Activated naive CD8-positive, alpha-beta T cell treated with anti-CD3 and anti-CD28 coated beads, Interleukin-2, amount 50 U/mL, for 16 hours (primary cell): Measurements from ENCODE around the gene ITM2C.
A peak's percentile ranks its signal among the peaks of the same experiment; 100 is the strongest.

Experiments
- DNase-seq: peaks from one replicate; pipeline ENCODE4 v3.0.0-alpha.2; 2020; ENCODE audit warnings: low read depth, low spot score

ITM2C gene, protein sequence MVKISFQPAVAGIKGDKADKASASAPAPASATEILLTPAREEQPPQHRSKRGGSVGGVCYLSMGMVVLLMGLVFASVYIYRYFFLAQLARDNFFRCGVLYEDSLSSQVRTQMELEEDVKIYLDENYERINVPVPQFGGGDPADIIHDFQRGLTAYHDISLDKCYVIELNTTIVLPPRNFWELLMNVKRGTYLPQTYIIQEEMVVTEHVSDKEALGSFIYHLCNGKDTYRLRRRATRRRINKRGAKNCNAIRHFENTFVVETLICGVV

DNA sequence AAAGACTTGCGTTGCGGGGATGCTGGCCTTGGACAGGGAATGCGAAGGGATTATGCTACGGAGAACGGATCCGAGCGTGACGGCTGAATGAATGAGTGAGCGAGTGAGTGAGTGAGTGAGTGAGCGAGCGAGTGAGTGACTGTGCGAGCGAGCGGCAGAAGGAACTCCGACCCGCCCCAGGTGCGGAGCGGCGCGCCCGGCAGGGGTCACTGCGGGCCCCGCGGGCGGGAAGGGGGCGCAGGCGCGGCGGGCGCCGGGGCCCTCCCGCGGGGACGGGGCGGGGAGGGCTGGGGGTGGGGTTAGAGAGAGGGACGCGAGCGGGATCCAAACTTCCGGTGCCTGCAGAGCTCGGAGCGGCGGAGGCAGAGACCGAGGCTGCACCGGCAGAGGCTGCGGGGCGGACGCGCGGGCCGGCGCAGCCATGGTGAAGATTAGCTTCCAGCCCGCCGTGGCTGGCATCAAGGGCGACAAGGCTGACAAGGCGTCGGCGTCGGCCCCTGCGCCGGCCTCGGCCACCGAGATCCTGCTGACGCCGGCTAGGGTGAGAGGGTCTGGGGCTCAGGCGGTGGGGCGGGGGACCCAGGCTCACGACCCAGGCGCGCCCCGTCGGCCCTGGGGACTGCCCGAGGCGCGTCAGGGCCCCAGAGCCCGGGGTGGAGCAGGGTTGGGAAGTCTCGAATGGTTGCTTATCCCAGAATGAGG is at the start of gene ITM2C:
Gene ITM2C (plus strand): TSS at position 338 of the 702 bp plus-strand sequence. CDS start 84 bp downstream, at position 422.
- peak; percentile 49 for DNase-seq

DNA sequence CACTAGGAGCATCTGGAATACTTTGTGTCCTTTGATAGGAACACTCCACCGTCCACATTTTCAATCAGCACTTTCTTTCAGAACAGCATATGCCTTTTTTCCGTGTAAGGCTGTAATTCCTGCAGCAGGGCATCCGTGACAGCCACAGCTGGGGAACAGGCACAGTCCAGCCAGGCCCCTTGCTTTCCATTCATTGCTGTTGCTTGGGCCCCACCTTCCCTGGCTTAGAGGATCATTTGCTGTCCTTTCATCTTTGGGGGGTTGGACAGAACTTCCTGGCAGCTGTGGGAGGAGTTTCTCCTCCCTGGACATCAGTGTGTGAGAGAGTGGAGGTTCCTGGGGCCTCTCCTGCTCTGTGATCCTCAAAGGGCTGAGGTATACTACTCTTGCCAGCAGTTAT is 49.7 kb upstream of the ITM2C start:
- DNase-seq, result no peak

DNA sequence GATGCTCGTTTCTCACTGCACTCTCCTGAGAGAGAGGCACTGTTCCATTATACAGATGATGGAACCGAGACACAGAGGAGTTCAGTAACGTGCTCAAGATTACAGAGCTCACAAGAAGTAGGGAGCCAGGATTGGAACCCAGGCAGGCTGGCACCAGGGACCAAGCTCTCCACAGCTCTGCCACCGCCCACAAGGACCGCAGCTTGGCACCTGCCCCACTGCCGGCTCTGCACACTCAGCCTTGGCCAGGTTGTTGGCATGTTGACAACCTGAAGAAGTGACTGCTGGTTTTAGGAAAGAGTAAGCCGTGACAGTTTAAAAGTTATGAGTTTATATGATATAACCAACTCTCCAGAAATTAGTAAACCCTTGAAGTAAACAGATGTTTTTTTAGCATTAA is 48.0 kb upstream of the ITM2C start:
- DNase-seq, result no peak

DNA sequence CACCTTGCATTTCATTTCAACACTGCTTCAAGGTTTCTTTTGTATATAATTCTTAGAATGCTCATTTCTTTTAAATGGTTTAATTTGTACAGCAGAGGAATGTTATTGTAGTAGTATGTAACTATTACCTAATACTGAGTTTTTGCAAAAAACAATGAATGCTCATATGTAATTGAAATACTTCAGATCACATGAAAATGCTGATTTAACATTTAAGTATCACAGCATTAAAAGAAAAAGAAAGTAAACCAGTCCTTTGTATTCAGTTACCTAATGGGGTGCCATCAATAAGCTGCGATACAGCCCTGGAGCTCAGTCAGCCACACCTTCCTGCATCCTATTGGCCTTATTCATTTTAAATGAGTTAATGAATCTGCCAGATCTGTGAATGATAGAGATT is 45.3 kb upstream of the ITM2C start:
- DNase-seq, result no peak

DNA sequence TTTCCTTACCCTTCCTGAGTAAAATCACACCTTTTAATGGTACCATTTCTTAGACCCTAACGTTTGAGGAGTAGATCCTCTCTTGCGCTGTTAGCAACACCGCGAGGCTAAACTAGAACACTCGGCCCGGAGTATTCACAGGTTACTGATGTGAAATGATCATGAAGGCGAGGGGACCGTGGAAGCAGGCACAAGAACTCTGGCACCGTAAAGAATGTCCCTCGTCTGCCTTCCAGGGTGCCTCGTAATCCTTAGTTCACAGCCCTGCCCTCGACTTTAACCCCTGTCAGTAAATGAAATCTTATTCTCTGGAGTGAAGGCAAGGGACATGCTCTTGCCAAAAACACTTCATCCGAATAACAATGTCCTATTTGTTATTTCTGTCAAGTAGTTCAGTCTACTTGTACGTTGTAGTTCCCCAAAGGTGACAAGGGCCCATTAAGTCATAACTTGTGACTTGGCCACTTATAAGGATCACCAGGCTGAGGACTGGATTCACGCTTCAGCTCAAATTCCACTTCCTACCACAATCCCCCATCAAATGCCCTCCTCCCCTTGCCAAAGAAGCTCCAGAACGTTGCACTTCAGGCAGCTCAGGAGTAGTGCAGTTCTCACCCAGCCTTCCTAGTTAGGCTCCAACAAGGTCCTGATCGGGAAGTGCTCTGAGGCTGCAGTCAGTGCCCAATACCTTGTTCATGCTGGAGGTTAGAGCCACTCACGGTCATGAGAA is 43.3 kb upstream of the ITM2C start:
- DNase-seq, result no peak

DNA sequence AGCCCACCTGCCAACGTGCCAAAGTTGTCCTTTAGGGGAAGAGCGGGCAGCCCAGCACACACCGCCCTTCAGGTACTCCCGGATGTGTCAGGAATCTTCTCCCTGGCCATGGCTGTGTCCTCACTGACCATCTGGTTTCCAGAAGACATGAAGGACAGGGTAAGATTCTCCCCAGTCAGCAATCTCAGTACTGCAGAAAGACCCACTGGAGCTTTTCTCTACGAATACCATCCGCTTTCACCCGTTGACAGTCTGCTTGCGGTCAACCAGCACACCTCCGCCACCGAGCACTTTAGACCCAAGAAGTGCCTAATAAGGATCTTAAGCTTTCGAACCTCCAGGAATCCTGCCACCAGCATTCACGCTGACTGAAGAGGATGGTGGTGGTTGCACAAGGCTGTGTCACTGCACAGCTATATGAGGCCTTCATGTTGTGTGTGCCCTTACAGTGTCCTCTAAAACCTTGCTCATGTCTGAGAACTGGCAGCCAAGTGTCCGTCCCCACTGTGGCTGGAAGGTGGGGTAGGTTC is 42.7 kb upstream of the ITM2C start:
- DNase-seq, result no peak

DNA sequence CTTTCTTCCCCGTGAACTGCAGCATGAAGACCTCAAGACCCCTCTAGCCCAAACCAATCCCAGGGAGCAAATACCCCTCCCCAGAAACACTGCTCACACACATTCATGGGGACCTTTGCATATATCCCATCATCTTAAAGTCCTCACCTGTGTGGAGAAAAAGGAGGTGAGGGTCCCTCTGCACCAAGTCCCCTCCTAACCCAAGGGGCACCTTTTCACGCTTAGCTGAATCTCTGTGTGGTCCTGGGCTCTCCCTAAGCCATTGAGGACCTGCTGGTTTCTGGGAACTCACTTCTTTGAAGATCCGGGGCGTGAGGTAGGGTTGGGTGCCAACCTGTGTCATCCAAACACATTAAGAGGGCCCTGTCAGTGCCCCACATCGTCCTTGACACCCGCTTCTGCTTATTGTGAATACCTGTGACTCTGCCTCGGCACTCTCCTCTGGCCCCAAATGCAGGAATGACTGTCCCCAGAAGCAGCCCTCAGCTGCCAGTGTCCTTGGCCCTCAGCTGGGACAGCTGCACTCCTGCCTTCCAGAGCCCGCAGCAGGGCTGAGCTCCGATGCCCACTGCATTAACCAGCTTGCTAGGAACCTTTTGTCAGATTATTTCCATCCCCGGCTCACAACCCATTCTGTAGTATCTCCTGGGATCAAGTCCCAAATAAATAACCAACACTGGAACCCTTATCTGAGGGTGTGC is 41.3 kb upstream of the ITM2C start:
- no peak for DNase-seq

DNA sequence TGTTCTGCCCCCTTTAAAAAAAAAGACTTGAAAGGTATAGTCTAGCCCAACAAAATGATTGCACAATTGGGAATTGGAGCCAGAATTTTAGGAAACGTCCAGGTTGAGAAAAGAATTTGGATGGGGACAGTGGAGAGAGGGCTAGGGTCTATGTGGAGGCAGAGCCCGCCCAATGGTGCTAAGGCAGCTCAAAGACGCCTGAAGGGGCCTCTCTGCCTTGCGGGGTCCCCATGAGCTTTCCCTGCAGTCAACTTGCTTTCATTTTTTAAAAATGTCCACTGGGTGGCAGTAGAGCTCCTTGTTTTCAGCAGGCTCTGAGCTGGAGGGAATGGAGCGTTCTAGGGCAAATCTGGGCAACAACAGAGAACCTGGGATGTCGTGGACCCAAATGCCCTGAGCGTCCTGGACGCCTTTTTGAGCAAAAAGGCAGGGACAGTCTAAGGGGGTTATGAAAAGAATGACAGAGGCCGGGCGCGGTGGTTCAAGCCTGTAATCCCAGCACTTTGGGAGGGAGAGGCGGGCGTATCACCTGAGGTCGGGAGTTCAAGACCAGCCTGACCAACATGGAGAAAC is 40.2 kb upstream of the ITM2C start:
- peak; percentile 23 for DNase-seq

DNA sequence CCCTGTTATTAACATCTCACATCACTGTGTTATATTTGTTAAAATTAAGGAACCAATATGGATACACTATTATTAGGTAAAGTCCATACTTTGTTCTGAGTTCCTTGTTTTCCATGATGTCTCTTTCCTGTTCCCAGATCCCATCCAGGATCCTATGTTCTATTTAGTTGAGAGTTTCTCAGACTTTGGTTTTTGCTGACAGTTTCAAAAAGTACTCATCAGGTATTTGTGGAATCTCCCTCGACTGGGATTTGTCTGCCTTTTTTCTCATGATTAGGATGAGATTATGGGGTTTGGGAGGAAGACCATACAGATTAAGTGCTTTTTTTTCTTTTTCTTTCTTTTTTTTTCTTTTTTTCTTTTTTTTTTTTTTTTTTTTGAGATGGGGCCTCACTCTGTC is 39.4 kb upstream of the ITM2C start:
- DNase-seq, result no peak

DNA sequence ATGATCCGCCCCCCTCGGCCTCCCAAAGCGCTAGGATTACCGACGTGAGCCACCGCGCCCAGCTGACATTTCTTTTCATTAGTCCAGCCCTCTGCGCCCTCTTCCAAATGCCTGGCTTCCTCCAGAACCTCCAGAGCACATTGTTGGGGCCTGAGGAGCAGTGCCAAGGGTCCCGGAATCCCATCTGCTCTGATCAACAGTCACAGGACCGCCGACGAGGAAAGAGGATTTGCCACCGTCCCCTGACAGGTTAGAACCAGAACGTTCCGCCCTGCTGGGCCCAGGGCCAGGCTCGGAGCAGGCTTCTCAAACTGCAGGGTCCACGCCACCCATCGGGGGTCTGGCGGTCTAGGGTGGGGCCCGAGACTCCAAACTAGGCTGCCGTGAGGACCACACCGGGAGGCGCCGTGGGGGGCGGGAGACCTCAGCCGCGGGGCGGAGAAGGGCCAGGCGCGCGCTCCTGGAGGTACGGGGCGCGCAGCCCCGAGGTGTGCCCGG is 36.9 kb upstream of the ITM2C start:
- no peak for DNase-seq

DNA sequence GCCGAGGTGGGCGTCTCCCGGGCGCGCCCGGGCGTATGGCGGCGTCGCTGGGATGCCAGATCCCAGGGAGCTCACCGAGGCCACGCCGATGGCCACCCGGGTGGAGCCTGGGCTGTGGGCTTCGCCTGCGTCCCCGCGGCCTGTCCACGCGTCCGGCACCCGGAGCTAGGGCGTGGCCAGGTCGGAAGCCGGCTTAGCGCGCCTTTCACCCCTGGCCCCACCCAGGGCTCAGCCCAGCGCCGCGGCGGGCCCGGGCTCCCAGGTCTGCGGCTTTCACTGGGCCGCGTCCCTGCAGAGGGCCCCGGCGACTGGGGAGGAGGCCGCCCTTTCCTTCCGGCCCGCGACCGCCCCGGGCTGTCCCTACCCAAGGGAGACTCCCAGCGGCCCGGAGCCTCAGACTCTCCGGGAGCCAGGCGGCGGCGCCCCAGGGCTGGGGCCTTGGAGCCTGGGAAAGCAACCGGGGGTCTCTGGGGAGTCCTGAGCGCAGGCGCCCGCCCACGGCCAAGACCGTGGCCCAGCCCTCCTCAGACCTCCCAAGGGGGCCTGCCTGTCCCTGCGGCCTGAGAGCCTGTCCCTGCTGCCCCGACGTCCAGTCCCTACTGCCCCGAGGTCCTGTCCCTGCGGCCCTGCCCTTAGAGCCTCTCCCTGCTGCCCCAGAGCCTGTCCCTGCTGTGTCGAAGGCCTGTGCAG is 36.3 kb upstream of the ITM2C start:
- no peak for DNase-seq

DNA sequence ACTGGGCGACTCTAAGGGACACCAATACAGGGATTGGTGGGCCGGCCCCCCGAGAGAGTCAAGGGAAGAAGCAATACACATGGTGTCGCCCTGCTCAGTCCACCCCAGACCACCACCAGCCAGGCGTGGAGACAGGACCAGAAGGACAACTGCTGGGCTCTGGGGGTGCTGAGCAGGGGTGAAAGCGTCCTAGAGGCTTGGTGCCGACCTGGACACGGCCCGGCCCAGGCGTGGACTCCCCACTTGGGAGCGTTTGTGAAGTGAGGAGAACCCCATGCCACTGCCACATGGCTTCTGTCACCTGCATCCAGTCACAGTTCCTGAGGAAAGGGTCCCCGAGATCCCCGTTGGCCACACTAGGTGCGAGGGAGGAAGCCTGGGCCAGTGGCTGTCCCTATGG is 35.4 kb upstream of the ITM2C start:
- DNase-seq, result no peak

DNA sequence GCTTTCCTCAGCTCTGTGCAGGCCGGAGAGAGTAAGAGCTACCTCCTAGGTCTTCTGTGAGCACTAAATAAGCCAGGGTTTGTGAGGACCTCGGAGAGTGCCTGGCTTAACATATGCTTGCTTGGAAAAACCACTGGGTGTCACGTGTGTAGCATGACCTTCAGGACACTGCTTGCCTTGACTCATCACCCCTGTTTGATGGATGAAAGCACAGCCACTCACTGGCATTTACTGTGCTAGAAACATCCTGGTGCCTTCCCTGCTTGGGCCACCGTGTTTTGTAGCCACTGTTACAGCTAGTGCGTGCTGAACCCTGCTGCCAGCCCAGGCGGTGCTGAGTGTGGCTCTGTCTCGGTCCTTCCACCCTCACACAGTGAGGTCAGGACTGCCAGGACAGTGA is 34.8 kb upstream of the ITM2C start:
- DNase-seq, result no peak

DNA sequence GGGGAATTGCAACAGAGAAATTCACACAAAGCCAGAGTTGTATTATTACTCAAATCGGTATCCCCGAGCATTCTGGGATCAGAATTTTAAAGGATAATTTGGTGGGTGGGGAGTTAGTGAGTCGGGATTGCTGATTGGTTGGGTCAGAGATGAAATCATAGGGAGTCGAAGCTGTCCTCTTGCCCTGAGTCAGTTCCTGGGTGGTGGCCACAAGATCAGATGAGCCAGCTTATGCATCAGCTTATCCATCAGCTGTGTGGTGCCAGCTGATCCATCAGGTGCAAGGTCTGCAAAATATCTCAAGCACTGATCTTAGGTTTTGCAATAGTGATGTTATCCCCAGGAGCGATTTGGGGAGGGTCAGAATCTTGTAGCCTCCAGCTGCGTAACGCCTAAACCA is 34.3 kb upstream of the ITM2C start:
- DNase-seq, result no peak

DNA sequence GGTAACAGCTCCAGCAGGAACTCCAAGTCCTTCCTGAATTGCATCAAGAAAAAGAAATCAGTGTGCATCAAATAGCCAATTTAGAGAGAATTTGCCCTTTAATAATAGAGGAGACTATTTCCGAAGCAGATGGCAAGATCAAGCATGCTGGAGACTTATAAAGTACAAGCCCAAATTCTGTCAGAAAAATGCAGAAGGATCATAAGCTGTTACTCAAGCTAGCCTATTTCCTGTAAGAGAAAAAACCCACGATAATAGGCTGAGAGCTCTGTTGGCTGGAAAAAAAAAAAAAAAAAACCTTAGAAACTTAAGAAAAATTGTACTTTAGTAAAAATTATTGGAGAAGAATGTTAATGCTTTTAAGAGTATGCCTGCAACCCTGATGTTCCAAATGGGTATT is 24.4 kb upstream of the ITM2C start:
- DNase-seq, result no peak

DNA sequence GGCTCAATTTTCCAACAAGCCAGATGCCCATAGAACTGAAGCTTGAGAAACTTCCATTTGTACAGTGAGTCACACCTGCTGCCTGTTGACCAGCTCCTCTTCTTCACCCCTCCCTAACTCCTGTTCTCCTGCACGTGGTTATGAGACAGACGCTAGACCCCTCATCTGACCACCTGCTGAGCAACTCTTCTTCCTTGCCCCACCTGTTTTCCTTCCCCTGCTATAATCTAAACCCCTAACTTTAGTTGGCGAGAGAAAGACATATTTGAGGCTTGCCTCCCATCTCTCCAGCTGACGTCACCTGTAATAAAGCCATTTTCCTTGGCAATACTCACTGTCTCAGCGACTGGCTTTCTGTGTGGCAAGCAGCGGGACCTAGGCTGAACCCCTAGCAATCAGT is 22.3 kb upstream of the ITM2C start:
- no peak for DNase-seq

DNA sequence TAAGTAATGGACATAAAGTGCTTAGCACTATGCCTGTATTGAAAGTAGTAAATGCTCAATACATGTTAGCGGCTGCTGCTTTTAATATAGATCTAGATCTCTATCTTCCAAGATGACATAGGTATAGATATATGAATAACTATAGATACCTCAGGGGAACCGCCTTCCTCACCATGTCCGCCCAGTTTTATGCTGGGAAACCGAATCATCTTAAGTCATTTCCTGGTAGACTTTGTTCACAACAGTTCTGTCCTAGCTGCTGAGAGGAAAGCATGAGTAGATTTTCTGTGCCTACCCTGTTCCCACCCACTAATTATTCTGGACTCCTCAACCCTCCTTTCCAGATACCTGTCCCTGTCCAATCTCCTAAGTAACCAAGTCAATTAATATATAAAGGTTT is 21.6 kb upstream of the ITM2C start:
- DNase-seq, result no peak

DNA sequence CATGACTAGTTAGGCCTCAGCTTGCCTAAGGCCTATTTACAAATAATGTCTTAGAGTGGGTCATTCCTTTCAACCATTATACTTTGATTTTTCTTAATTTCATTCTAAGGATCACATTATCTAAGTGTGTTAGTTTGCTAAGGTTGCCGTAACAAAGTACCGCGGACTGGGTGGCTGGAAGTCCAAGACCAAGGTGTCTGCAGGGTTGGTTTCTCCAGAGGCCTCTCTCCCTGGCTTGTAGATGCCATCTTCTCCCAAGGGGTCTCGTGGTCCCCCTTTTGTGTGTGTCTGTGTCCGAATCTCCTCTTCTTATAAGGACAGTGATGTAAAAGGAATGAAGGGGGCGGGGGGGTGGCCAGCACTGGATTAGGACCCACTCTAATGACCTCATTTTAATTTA is 18.4 kb upstream of the ITM2C start:
- DNase-seq, result no peak

DNA sequence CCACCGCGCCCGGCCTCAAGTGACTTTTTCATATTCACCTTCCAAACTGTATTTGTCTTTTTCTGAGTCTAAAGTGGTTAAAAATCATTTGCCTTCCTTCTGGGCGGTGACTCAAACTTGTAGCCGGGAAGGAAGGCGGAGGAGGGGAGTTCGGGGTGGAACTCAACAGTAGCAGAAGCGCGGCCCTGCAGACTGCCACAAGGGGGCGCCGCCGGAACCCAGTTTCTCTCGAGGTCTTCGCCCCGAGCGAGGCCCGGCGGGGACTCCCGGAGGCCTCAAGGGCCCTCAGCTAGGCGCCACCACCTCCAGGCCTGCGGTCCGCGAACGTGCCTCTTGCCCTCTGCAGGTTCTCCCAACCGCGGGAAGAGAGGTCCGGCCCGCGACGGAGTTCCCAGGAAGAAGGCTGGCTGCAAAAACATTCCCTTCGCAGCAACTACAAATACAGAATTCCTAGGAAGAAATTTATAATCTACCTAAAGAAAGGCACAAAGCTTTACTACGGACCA is 16.8 kb upstream of the ITM2C start:
- DNase-seq, result peak; percentile 84

DNA sequence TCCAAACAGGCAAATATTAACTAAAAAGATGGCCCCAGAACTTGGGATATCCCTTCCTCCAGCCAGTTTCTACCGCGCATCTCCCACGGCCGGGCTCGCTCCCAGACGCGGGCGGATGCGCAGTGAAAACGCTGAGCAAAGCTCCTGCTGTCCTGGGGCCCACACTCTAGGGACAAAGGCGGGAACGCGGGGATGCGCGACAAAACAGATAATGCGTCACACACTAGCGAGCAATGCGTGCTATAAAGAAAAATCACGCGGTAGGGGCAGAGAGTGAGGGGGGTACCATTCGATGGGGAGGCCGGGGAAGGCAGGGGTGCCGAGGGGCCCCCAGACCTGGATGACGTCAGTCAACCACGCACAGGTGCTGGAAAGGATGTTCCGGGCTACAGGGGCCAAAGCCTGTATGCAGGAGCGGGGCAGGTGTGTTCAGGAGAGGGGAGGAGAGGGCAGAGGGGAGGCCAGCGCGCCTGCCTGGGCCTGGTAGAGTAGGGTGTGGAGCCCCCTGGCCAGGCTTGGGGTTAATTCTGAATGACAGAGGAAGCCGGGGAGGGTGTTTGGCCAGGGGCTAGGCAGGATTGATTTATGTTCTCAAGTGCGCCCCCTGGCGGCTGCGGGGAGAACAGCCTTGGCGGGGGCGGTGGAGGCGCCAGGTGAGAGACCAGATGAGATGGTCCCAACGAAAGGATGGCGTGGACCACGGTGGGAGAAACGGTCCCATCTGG is 14.9 kb upstream of the ITM2C start:
- DNase-seq, result peak; percentile 31
